Stimulated activated naive CD4-positive, alpha-beta T cell treated with Interleukin-2 at 50 U/mL for 16 hours (primary cell): ENCODE results near the gene SOD1.
A peak's percentile ranks its signal among the peaks of the same experiment; 100 is the strongest.
"Not testable (repeated sequence)": the region's sequence is repeated elsewhere in the genome, so short reads cannot be mapped to it uniquely, and the experiment has no call there.

Experiments used
- DNase-seq: peaks from one replicate; lab custom pipeline; 2025; lab: John Stamatoyannopoulos, UW

SOD1 gene

GRCh38 chr21:31656199-31657095 is 3.0 kb upstream of the SOD1 start:
- DNase-seq, result peak; percentile 50

DNA sequence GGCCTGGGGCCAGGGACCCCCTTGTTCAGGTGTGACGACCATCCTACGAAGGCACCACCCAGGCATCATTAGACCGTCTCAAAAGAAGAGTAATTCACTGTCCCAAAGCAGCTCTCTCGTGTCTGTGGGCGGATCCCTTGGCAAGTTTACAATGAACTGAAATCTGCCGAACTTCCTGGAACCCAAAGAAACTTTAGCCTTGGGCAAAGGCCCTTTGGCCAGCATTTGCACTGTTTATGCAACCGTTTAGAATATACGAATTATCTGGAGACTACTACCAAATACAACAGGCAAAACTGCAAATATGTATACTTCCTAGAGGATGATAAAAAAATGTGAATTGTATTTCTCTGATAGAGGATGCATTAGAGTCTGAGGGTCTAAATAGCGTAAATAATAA is 1.4 kb upstream of the SOD1 start:
- no peak for DNase-seq

- DNase-seq, result no peak
Observed at GRCh38 chr21:31659286-31659535, 282 bp upstream of the SOD1 start.

- DNase-seq, result no peak
Observed at GRCh38 chr21:31660259-31660565, 719 bp downstream of the SOD1 start.

DNA sequence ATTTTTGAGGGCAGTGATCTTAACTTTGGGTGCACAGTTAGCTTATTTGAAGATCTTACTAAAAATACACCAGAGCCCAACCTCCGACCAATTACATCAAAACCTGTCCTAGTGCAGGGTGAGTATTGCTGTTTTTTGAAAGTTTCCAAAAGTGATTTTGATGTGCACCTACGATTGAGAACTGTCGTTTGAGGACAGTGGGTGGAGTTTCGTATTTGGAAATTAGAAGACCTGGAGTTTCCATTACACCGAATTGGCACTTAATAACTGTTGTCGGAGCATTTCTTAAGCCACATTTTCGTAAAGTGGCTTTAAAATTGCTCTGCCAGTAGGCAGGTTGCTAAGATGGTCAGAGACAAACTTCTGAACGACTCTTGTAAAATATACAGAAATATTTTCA is 1.1 kb downstream of the SOD1 start:
- DNase-seq, result peak; percentile 4

- no peak for DNase-seq
Observed at GRCh38 chr21:31663584-31664249, 4.2 kb downstream of the SOD1 start.

DNA sequence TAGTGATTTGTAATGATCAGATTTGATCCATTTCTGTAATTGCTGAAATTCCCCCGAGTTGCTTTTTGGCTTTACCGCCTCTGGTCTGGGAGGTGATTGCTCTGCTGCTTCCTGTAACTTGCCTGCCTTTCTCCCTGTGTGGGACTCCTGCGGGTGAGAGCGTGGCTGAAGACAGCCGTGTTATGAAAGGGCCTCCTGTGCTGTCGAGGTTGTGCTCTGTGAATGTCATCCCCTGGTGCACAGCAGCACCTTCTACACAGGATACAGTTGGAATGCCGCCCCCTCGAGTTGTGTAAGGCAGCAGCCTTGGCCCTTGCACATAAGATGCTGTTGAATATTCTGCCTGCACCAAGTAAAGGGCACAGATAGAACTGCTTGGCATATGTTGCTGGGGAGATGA is 5.9 kb downstream of the SOD1 start:
- DNase-seq, result peak; percentile 21

DNA sequence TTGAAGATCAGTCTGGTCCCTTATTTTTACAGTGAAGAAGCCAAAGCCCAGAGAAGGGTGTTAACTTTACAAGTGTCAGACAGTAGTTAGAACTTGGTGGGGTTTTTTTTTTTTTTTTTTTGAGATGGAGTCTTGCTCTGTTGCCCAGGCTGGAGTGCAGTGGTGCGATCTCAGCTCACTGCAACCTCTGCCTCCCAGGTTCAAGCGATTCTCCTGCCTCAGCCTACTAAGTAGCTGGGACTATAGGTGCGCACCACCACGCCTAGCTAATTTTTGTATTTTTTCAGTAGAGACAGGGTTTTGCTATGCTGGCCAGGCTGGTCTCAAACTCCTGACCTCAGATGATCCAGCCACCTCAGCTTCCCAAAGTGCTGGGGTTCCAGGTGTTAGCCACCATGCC is 6.4 kb downstream of the SOD1 start:
- DNase-seq, result not testable (repeated sequence)

DNA sequence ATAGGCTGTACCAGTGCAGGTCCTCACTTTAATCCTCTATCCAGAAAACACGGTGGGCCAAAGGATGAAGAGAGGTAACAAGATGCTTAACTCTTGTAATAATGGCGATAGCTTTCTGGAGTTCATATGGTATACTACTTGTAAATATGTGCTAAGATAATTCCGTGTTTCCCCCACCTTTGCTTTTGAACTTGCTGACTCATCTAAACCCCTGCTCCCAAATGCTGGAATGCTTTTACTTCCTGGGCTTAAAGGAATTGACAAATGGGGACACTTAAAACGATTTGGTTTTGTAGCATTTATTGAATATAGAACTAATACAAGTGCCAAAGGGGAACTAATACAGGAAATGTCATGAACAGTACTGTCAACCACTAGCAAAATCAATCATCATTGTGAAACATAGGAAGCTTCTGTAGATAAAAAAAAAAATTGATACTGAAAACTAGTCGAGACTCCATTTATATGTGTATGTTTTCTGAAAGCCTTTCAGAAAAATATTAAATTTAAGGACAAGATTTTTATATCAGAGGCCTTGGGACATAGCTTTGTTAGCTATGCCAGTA is 7.0 kb downstream of the SOD1 start:
- DNase-seq, result no peak

GRCh38 chr21:31667132-31667531 is 7.6 kb downstream of the SOD1 start:
- DNase-seq, result no peak

GRCh38 chr21:31667639-31668038 is 8.1 kb downstream of the SOD1 start:
- DNase-seq, result no peak

GRCh38 chr21:31668651-31669491 is 9.4 kb downstream of the SOD1 start:
- no peak for DNase-seq

DNA sequence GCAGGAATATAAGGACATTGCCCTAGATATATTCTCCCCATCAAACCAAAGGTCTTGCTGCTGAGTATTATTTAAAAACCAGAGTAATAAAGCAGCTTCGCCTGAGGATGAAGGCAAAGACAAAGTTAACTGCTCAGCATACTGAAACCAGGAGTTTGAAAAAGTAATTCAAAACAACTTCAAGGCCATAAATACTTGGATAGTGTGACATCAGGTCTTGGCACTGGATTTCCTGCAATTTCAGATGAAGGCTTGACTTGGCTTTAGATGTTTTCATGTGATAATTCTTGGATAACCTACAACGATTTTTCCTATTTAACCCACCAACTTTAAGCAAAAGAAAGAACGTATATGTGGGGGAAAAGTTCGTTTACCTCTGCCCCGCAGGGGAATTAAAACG is 10.6 kb downstream of the SOD1 start:
- no peak for DNase-seq

- DNase-seq, result no peak
Observed at GRCh38 chr21:31671146-31671716, 11.7 kb downstream of the SOD1 start.

GRCh38 chr21:31671931-31672330 is 12.4 kb downstream of the SOD1 start:
- DNase-seq, result no peak

- DNase-seq, result no peak
Observed at GRCh38 chr21:31673321-31673912, 13.9 kb downstream of the SOD1 start.

- DNase-seq, result no peak
Observed at GRCh38 chr21:31675318-31675717, 15.8 kb downstream of the SOD1 start.

DNA sequence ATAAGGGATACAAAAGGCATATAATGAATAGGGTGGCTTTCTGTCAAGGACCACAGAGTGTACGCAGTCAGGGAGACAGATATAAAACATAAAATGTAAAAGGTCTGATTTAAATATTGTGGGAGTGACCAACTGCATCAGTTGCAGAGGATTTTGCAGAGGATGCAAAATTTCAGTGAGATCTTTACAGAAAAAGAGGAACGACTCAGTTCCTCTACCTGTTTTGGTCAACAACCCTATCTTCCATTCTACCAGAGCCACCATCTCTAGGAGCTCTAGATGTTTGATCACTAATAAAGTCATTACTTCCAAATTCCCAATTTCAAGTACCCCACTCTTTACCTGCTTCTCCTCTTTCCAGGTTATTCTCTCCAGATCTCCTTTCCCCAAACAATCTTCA is 16.5 kb downstream of the SOD1 start:
- no peak for DNase-seq

DNA sequence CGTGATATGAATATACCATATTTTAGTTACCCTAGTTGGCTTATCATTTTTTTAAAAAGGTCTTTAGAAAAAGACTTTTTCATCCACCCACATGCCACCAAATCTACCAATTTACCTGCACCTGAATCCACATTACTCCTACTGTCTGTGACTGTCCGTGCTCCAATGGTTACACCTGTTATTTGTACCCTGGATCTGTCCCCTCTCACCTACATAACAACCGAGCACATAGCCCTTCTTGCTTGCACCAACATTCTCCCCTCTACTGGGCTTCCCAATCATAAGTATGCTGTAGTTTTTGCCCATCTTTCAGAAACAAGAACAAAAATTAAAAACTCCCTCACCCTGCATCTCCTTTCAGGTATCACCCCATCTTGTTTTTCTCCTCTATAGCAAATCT is 17.6 kb downstream of the SOD1 start:
- no peak for DNase-seq

- DNase-seq, result no peak
Observed at GRCh38 chr21:31678478-31678877, 19.0 kb downstream of the SOD1 start.

DNA sequence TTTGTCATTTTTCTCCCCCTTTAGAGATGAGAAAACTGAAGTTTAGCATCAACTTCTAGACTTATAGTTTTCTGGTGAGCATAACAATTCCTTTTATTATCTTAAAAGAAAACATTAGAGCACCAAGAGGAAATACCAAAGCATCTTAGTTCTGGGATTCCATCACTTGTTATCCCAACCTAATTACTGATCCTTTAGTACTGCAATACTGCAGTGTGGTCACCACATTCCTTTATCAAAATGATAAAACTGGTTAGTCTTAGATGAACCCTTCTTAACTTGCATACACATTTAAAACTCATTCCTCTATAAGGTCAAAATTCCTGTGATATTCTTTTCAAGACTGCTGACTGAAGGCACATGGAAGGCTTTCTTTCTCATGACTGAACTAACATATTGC is 23.1 kb downstream of the SOD1 start:
- DNase-seq, result no peak

DNA sequence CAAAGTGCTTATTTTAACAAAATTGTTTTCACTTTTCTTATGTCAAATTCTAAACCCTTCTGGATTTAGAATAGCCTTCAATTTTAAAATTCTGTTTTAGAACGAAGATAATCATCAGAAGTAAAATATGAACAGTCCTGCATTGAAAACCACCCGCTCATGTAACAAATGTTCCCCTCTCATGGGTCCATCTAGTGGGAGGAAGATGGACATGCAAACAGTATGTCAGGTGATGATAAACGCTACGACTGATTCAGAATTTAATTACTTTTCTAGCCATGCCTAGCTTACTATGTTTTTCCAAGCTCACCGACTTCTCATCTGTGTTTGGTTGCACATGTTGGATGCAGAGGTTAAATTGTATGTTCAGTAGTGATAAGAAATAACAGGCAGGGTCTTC is 23.5 kb downstream of the SOD1 start:
- DNase-seq, result no peak
